Adrenal gland (tissue), 12 donors: ENCODE measurements around the gene GLDN. TPM values are rescaled to one million over a fixed set of nuclear protein-coding genes. Genes with fewer than 3 reads are reported as not detected.

Source experiments
- DNase-seq, 7 donors: peaks; one replicate each; pipeline ENCODE4 v3.0.0-alpha.2; 2019 to 2020
- H3K27ac ChIP-seq, 5 donors: fragments of 200-600 bp; sonication (generic) in 4 of 5; 1 replicate in 3 of 5; 2 replicates in 2 of 5; pipeline versions ENCODE4 v1.5.1 to v1.8.0; 2016 to 2020; ENCODE audit warnings: mild to moderate bottlenecking in 1 of 5
- H3K27me3 ChIP-seq: fragments of 200-600 bp; 2 replicates; pipeline ENCODE4 v1.8.0; 2021
- H3K36me3 ChIP-seq, 2 donors: fragments of 200-600 bp; replicated peaks in 1 of 2; 1 replicate in 1 of 2; 2 replicates in 1 of 2; pipeline versions ENCODE4 v1.5.1 to v1.8.0; 2018 to 2022
- H3K4me1 ChIP-seq, 2 donors: fragments of 200-600 bp; replicated peaks in 1 of 2; 1 replicate in 1 of 2; 2 replicates in 1 of 2; pipeline versions ENCODE4 v1.5.1 to v1.8.0; 2018 to 2021
- H3K4me3 ChIP-seq, 4 donors: fragments of 200-600 bp; sonication (generic) in 3 of 4; one replicate each; pipeline ENCODE4 v1.5.1; 2016 to 2018
- H3K9me3 ChIP-seq, 3 donors: fragments of 200-600 bp; sonication (generic) in 1 of 3; replicated peaks in 1 of 3; 1 replicate in 2 of 3; 2 replicates in 1 of 3; pipeline versions ENCODE4 v1.5.1 to v1.8.0; 2016 to 2021
- POLR2A ChIP-seq, 2 donors: fragments of 450-650 bp; IDR thresholded peaks; one replicate each; pipeline ENCODE4 v1.6.1; 2017; ENCODE audit warnings: antibody characterized with exemption in 2 of 2, mild to moderate bottlenecking in 2 of 2, moderate library complexity in 1 of 2
- WGBS, 4 donors: extraction: QIAGEN DNeasy Blood & Tissue Kit in 2 of 4; methylation state at CpG; one replicate each; pipeline versions ENCODE4 v1.1.5 to v1.1.7; 2013 to 2017; 5-methylcytosine and 5-hydroxymethylcytosine counted together
- intact Hi-C, 2 donors: fragments of 100-400 bp; cut with DNase I; formaldehyde crosslinking; loops; one replicate each; pipeline versions ENCODE4 v1.14.1 to v1.15.0; 2022 to 2023
- polyA plus RNA-seq, 3 donors: library from polyadenylated mRNA; stranded (reverse); fragments of 200-250 nt in 2 of 3; fragments of 350-450 nt in 1 of 3; fragmentation: Illumina TruSeq in 1 of 3; extraction: RNeasy Lipid Tissue Mini Kit (QIAGEN cat#74804) in 1 of 3; gene quantifications; one replicate each; pipeline ENCODE4 v1.2.3, GENCODE V29; 2013 to 2014
- total RNA-seq, 9 donors: library from RNA; depleted of rRNA in 4 of 9; stranded (reverse); fragments of >200 nt in 4 of 9; fragments of 120-200 nt in 1 of 9; fragmentation: NEBNext Ultra II Directional in 1 of 9; extraction: Animal tissue kit (Norgen Biotek cat#: 25700) in 1 of 9; gene quantifications; one replicate each; pipeline versions ENCODE4 v1.1.0 to v1.2.4, GENCODE V29; 2013 to 2023
- TF ChIP-seq, protein P1 (sequence below), 6 experiments: fragments of 450-650 bp in 4 of 6; fragments of 200-600 bp in 2 of 6; sonication (generic) in 1 of 6; IDR thresholded peaks; 1 replicate in 5 of 6; 2 replicates in 1 of 6; pipeline versions ENCODE4 v1.5.1 to v1.8.0; 2016 to 2021; ENCODE audit warnings: antibody characterized with exemption in 6 of 6, mild to moderate bottlenecking in 2 of 6, moderate library complexity in 1 of 6
- donor health status: healthy with polysubstance abuse.
- donor health status: Bipolar disorder and iron deficiency.
- donor health status: DM: yes; HTN: yes; CAD: no.
- donor health status: DM: no; HTN: no; CAD: no.
- donor health status: DM: no; HTN: no; CAD: no.
- donor health status: DM: yes; HTN: yes; CAD: no.

Gene GLDN
- total and polyA plus RNA-seq, 12 donors: 0.44 to 30.8 (median 5.9) TPM

DNA sequence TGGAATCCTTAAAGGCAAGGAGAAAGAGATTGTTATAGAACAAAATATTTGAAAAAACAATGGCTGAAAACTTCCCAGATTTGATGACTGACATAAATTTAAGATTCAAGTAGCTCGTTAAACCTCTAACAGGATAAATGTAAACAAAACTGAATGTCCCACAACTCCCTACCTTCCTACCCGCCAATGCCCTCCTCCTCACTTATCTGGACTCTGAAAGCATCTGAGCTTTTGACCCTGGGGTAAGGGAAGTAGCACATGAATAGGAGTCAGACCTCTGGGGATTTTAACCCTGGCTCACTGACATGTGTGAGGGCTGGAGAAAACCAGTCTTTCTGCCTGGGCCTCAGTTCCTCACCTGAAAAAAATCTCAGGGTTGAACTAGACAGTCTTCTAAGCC lies 29.9 kb upstream of the GLDN start:
- Histone ChIP-seq H3K36me3 (no peaks in the 10 kb centered on the region), H3K4me3 (no peak overlapping the region), H3K27me3 (no peaks in the 10 kb centered on the region), H3K27ac (no peak overlapping the region), H3K4me1 (peaks cover 0 to 8% of the 10 kb centered on the region in 2 donors), H3K9me3 (no peaks in the 10 kb centered on the region)
- no peak for TF ChIP-seq POLR2A (IDR thresholded peaks at IDR 0.05)
- TF ChIP-seq, protein P1, sequence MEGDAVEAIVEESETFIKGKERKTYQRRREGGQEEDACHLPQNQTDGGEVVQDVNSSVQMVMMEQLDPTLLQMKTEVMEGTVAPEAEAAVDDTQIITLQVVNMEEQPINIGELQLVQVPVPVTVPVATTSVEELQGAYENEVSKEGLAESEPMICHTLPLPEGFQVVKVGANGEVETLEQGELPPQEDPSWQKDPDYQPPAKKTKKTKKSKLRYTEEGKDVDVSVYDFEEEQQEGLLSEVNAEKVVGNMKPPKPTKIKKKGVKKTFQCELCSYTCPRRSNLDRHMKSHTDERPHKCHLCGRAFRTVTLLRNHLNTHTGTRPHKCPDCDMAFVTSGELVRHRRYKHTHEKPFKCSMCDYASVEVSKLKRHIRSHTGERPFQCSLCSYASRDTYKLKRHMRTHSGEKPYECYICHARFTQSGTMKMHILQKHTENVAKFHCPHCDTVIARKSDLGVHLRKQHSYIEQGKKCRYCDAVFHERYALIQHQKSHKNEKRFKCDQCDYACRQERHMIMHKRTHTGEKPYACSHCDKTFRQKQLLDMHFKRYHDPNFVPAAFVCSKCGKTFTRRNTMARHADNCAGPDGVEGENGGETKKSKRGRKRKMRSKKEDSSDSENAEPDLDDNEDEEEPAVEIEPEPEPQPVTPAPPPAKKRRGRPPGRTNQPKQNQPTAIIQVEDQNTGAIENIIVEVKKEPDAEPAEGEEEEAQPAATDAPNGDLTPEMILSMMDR (IDR thresholded peaks at IDR 0.05): no peak
- DNase-seq: no peak
- 79 to 84% (median 80%) methylated on average over 2 of the region's 2 CpGs for WGBS, 4 donors
- intact Hi-C loops: no loop called here

DNA sequence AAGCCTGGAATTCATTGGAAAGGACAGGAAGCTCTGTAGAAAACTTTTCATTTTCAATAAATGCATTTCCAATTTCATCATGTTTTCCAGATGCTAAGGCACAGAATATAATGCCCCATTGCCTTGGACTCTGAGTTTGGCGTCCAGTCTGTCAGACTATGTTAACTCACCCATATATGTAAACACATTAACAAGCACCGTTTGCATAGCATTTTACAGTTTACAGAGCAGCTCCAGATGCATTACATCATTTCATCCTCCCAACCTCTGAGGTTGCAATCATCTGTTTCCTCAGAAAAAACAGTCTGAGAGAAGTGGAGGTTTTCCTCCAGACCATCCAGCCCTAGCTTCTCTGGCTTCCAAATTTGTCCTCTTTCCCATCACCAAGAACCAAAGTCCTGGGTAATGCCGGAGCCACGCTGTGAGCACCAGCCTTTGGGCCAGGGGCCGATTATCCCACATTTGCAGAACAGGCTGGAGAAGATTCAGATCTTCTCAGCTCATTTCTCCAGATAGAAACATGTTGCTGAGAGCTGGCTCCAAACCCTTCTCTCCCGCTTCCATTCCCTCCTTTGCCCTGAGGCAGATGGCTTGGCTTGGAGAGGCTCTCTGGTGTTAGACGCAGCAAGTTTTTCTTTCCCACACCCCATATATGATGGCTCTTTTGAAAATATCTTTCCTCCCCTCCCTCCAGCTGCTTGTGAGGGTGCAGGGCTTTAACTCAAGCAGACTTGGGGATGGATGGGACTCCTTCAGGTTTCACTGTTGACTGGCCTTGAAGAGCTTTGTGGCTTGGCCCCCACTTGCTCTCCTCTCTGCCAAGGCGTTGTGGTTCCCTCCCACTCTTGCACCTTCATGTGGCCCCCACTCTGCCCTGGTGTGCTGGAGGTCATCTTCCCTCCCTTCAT lies 29.0 kb upstream of the GLDN start:
- Histone ChIP-seq H3K27ac (no peak overlapping the region), H3K9me3 (no peaks in the 10 kb centered on the region), H3K36me3 (no peaks in the 10 kb centered on the region), H3K4me3 (no peak overlapping the region), H3K27me3 (no peaks in the 10 kb centered on the region), H3K4me1 (peaks cover 0 to 8% of the 10 kb centered on the region in 2 donors)
- intact Hi-C loops: no loop called here
- DNase-seq: no peak
- TF ChIP-seq, protein P1 (IDR thresholded peaks at IDR 0.05): no peak
- no peak for TF ChIP-seq POLR2A (IDR thresholded peaks at IDR 0.05)
- WGBS, 4 donors: 80 to 83% (median 80%) methylated on average over 8 of the region's 8 CpGs

DNA sequence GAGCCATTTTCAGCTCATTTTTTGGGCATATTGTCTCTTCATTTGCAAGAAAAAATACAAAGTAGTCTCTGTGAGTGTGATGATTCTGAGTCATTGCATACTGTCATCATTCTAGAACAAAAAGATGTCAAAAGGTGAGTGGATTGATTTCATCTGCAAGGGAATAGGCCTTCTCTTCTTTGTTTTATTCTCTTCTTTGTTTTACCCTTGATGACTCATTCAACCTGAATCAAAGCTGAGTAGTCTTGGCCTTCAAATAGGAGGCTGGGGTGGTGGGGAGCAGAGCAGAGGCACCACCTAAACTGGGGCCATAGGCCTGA lies 28.4 kb upstream of the GLDN start:
- intact Hi-C loops: no loop called here
- no peak for DNase-seq
- Histone ChIP-seq H3K4me1 (peaks cover 0 to 8% of the 10 kb centered on the region in 2 donors), H3K27me3 (no peaks in the 10 kb centered on the region), H3K36me3 (no peaks in the 10 kb centered on the region), H3K4me3 (no peak overlapping the region), H3K9me3 (no peaks in the 10 kb centered on the region), H3K27ac (no peak overlapping the region)
- TF ChIP-seq, protein P1 (IDR thresholded peaks at IDR 0.05): no peak

DNA sequence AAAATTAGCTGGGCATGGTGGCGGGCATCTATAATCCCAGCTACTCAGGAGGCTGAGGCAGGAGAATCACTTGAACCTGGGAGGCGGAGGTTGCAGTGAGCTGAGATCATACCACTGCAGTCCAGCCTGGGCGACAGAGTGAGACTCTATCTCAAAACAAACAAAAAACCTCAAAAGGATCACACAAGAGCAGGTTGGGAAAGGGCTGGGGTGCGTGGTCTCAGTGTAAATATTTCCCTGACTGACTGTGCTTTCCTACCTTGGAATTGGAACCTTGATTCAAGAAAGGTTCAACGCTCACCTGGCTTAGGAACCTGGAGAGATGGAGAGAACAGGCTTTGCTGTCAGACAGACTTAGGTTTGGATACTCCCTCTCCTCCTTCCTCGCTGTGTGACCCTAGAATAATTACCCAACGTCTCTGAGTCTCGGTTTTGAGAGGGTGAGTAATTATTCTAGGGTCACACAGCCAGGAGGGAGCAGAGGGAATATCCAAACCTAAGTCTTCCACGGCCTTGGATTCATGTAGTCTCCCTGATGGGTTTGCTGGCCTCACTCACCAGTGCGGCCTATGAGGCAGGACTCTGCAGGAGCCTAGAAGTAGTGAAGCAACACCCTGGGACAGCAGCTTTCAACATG lies 27.7 kb upstream of the GLDN start:
- no peak for TF ChIP-seq POLR2A (IDR thresholded peaks at IDR 0.05)
- TF ChIP-seq, protein P1 (IDR thresholded peaks at IDR 0.05): no peak
- WGBS, 4 donors: 88 to 95% (median 93%) methylated on average over 10 of the region's 10 CpGs
- no peak overlapping the region for H3K27ac ChIP-seq

More for the DNA sequence above, 27.7 kb upstream of the GLDN start:
- intact Hi-C loops: no loop called here
- no peaks in the 10 kb centered on the region for H3K9me3 ChIP-seq
- peaks cover 0 to 8% of the 10 kb centered on the region in 2 donors for H3K4me1 ChIP-seq
- DNase-seq: no peak
- H3K4me3 ChIP-seq: no peak overlapping the region
- no peaks in the 10 kb centered on the region for H3K36me3 ChIP-seq
- H3K27me3 ChIP-seq: no peaks in the 10 kb centered on the region
